Choroid plexus epithelial cell (primary cell): ENCODE results near the gene MTIF3.
"Not testable (repeated sequence)": the region's sequence is repeated elsewhere in the genome, so short reads cannot be mapped to it uniquely, and the experiment has no call there.

ENCODE experiments used
- DNase-seq: peaks from one replicate; pipeline ENCODE4 v3.0.0-alpha.2; 2010; ENCODE audit warnings: low read depth
- H3K4me3 ChIP-seq: 2 replicates; pipeline ENCODE4 v1.5.1; 2011; ENCODE audit warnings: low read depth, mild to moderate bottlenecking, control low read depth, low read length, moderate library complexity
- TF ChIP-seq, protein P1 (sequence below): conservative IDR thresholded peaks from 2 replicates; pipeline ENCODE4 v1.5.1; 2011; ENCODE audit warnings: low read depth, mild to moderate bottlenecking, control low read depth, inconsistent platforms, low read length, moderate library complexity

MTIF3 gene

DNA sequence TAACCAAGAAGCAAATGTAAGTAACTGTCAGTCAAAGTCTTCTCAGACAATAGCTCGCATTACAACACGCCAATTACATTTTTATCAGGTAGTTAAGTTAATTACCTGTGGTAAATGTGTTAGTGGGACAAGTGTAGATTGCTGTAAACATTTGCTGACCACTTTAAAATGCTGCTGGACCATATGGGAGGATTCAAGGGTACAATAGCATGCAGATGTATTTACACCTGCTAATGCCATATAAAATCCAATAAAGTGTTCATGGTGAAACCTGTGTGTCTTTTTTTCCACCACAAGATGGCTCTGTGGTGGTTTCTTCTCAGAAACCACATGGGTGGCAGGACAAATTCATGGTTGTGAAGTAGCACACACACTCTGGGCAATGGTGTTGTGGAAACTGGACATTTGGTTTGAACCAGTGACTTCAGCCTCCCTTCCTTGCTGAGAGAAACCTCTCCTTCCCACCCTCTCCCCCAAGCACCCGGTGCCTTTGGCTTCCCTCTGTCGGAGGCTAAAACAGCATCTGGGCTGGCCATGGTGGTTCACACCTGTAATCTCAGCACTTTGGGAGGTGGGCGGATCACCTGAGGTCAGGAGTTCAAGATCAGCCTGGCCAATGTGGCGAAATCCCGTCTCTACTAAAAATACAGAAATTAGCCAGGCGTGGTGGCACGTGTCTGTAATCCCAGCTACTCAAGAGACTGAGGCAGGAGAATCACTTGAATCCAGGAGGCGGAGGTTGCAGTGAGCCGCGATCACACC is 44.0 kb downstream of the MTIF3 start:
- TF ChIP-seq, protein P1, sequence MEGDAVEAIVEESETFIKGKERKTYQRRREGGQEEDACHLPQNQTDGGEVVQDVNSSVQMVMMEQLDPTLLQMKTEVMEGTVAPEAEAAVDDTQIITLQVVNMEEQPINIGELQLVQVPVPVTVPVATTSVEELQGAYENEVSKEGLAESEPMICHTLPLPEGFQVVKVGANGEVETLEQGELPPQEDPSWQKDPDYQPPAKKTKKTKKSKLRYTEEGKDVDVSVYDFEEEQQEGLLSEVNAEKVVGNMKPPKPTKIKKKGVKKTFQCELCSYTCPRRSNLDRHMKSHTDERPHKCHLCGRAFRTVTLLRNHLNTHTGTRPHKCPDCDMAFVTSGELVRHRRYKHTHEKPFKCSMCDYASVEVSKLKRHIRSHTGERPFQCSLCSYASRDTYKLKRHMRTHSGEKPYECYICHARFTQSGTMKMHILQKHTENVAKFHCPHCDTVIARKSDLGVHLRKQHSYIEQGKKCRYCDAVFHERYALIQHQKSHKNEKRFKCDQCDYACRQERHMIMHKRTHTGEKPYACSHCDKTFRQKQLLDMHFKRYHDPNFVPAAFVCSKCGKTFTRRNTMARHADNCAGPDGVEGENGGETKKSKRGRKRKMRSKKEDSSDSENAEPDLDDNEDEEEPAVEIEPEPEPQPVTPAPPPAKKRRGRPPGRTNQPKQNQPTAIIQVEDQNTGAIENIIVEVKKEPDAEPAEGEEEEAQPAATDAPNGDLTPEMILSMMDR = peak; percentile 68
- peak; percentile 72 for DNase-seq
- H3K4me3 ChIP-seq = no peak overlapping the region

DNA sequence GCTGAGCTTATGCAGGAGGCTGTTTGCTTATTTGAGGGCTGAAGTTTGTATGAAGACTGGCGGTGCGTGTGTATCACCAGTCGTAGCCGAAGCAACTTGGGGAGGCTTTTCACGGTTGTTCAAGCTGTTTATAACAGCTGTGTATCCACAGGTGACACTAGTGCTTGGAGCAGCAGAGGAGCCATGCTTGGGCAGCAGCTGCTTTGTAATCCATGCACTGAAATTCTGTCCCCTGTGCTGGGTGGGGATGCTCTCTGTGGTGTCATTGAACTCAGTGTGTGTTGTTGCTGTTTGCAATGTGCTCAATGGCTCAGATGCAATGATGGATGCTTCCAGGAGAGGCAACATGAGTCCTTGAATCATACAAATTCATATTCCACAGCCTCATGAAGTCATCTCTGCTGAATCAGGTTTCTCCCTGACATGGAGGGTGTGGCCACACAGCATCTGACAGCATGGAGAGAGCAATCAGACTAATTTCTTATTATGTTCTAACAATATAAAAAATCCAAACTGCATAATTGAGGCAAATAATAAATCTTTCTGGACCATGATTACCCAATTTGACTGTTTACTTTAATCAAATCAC is 44.7 kb downstream of the MTIF3 start:
- TF ChIP-seq, protein P1 = no peak
- no peak for DNase-seq
- H3K4me3 ChIP-seq = no peak overlapping the region

DNA sequence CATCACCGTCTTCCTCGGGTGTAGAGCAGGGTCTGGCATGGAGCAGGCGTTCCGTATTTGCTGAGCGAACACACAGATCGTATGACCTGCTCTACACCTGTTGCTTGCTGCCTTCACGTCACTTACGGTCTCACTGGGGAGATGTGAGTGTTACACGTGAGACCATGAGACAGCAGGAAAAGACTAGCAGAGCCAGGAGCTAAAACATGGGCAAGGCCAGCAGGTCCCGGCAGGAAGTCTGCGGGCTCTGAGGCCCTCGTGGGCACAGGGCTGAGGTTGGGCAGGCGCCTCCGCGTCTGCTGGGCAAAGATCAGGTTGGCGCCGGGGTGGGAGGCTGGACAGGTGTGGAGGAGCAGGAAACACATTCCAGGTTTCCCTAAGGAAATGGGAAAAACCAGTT is 45.7 kb downstream of the MTIF3 start:
- DNase-seq = no peak
- H3K4me3 ChIP-seq = no peak overlapping the region
- TF ChIP-seq, protein P1 = no peak

DNA sequence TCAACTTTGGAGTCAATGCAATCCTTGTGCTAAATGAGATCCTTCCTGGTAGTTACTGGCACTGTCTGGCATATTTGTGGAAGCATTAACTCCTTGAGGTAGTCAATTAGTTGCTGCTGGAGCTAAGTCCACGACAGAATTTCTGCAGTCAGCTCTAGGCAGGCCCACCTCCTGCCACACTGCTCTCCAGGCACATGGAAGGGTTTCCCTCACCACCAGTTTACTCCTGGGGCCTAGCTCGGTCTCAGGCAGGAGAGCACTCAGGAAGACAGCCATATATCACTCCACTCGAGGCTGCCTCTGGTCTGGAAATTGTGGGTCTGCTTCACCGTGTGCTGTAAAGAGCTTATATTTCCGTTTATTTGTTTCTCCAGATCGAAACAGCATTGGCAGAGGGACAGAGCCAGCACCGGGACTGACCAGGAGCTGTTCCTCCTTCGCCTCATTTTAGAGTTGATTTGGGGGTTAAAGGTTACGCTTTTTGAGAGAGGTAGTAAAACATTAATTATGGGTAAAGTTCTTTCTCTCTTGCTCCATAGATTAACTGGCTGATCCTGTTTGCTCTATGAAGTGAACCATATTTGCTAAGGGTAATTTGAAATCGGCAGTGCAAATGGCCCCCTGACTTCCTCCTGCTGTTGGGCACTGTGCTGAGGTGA is 46.5 kb downstream of the MTIF3 start:
- TF ChIP-seq, protein P1 = no peak
- H3K4me3 ChIP-seq = no peak overlapping the region
- DNase-seq = no peak

DNA sequence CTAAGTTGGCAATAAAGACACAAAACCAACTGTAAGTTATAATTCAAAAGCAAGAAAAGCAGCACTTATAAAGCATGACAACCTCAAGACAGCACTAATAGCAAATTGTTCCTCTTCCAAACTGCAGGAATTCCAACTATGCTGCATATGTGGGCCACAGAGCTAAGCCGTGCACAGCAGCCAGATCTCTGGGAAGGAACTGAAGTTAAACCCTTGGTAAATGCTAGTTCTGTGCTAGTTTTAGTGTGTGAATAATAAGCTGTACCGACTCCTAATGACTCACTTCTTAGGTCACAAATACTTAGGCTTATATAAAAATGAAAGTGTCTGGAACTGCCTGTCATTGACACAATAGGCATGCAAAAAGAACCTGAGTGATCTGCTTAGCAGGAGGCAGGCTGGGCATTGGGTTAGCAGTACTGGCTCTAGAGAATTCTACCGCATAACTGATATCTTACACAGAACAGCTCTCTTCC is 47.1 kb downstream of the MTIF3 start:
- DNase-seq = peak; percentile 69
- TF ChIP-seq, protein P1 = no peak
- H3K4me3 ChIP-seq = no peak overlapping the region

DNA sequence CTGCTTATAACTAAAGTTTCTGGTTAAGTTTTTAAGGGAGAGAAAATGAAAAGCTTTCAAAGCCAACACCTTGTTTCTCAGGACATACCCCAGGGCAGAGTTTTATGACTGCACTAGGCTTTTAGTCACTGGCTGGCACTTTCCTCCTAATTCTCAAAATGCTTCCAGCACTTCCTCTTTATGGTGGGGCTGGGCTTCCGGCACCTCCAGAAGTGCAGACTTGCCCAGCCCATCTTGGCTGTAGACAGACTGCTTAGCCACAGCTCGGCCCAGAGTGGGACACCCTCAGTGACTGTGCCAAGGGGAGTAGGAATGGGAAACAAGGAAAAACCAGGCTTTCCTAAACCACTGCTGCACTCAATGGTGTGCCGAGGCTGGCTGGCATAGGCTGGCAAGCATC is 49.2 kb downstream of the MTIF3 start:
- H3K4me3 ChIP-seq = no peak overlapping the region
- TF ChIP-seq, protein P1 = no peak
- no peak for DNase-seq

DNA sequence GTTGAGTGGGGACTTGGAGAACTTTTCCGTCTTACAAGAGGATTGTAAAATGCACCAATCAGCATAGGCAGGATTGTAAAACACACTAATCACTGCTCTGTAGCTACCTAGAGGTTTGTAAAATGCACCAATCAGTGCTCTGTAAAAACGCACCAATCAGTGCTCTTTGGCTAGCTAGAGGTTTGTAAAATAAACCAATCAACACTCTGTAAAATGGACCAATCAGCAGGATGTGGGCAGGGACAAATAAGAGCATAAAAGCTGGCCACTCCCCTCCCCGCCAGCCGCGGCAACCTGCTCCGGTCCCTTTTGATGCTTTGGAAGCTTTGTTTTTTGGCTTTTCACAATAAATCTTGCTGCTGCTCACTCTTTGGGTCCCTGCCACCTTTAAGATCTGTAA is 50.0 kb downstream of the MTIF3 start:
- DNase-seq, H3K4me3 ChIP-seq: not testable (repeated sequence)
